HG03460 (cell line): ENCODE data around the gene ZC2HC1B.
"Not testable (repeated sequence)": the region's sequence is repeated elsewhere in the genome, so short reads cannot be mapped to it uniquely, and the experiment has no call there.

Experiments used
- ATAC-seq: cut with Tn5 transposase; IDR thresholded peaks from one replicate; pipeline ENCODE4 v1.9.1; 2021; ENCODE audit not compliant: unreplicated experiment

Gene ZC2HC1B

GRCh38 chr6:143867236-143867635 is 3.0 kb downstream of the ZC2HC1B start:
- no peak for ATAC-seq

- not testable (repeated sequence) for ATAC-seq
Observed at GRCh38 chr6:143868808-143869207, 4.5 kb downstream of the ZC2HC1B start.

GRCh38 chr6:143871202-143871730 is 7.0 kb downstream of the ZC2HC1B start:
- not testable (repeated sequence) for ATAC-seq

GRCh38 chr6:143872201-143872600 is 7.9 kb downstream of the ZC2HC1B start:
- peak; percentile 93 for ATAC-seq

GRCh38 chr6:143873600-143873999 is 9.3 kb downstream of the ZC2HC1B start:
- ATAC-seq: not testable (repeated sequence)

GRCh38 chr6:143874503-143874902 is 10.2 kb downstream of the ZC2HC1B start:
- not testable (repeated sequence) for ATAC-seq

- no peak for ATAC-seq
Observed at GRCh38 chr6:143877584-143878271, 13.5 kb downstream of the ZC2HC1B start.

- ATAC-seq: no peak
Observed at GRCh38 chr6:143878272-143878760, 14.0 kb downstream of the ZC2HC1B start.

GRCh38 chr6:143880412-143880811 is 16.1 kb downstream of the ZC2HC1B start:
- no peak for ATAC-seq

- no peak for ATAC-seq
Observed at GRCh38 chr6:143882401-143882930, 18.2 kb downstream of the ZC2HC1B start.

GRCh38 chr6:143884216-143884900 is 20.1 kb downstream of the ZC2HC1B start:
- no peak for ATAC-seq

- no peak for ATAC-seq
Observed at GRCh38 chr6:143885116-143885515, 20.8 kb downstream of the ZC2HC1B start.

GRCh38 chr6:143894655-143895054 is 30.4 kb downstream of the ZC2HC1B start:
- ATAC-seq: no peak

GRCh38 chr6:143896126-143896860 is 32.0 kb downstream of the ZC2HC1B start:
- ATAC-seq: no peak

GRCh38 chr6:143900358-143900757 is 36.1 kb downstream of the ZC2HC1B start:
- no peak for ATAC-seq

GRCh38 chr6:143901885-143902750 is 37.8 kb downstream of the ZC2HC1B start:
- peak; percentile 92 for ATAC-seq

- no peak for ATAC-seq
Observed at GRCh38 chr6:143902827-143903226, 38.6 kb downstream of the ZC2HC1B start.

GRCh38 chr6:143911028-143911427 is 46.8 kb downstream of the ZC2HC1B start:
- ATAC-seq: no peak

GRCh38 chr6:143912671-143913070 is 48.4 kb downstream of the ZC2HC1B start:
- ATAC-seq: no peak

GRCh38 chr6:143917026-143917425 is 52.8 kb downstream of the ZC2HC1B start:
- not testable (repeated sequence) for ATAC-seq
